ENCODE results near the gene NRXN3.

The NRXN3 gene

DNA sequence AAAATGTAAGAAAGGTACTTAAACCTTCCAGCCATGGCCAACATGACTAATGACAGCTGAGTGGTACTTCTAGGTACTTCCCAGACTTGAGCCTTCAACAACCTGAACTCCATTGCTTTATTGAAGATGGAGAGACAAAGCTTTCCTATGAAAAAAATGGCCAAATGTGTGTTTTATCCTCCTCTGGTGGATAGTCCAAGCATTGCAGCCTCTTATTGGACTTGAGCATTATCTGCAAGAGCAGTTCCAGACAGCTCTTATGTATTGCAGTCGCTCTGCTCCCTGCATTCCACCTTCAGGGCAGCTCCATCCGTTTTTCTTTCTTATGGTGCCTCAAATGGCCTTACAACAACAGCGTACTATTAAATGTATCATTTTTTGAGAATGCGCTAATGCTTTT lies 588.2 kb downstream of the NRXN3 start:
- H3K27ac ChIP-seq (ENCODE audit: low read depth, low read length, poor library complexity, severe bottlenecking), result no peak overlapping the region
- H3K9ac ChIP-seq (ENCODE audit: low read length), result no peak overlapping the region
- no peaks in the 10 kb centered on the region for H3K36me3 ChIP-seq (ENCODE audit: insufficient read depth, low read length)
- H2AFZ ChIP-seq (ENCODE audit: low read length), result no peak overlapping the region
- H4K20me1 ChIP-seq (ENCODE audit: insufficient read depth, low read length), result no peaks in the 10 kb centered on the region
- no peaks in the 10 kb centered on the region for H3F3A ChIP-seq (ENCODE audit: insufficient read depth, low read length)
- H3K27me3 ChIP-seq (ENCODE audit: insufficient read depth, low read length), result no peaks in the 10 kb centered on the region
- no peaks in the 10 kb centered on the region for H3K9me3 ChIP-seq (ENCODE audit: low read length)
- no peak overlapping the region for H3K4me2 ChIP-seq (ENCODE audit: low read length)
- H3K9me2 ChIP-seq (ENCODE audit: low read depth, low read length), result no peaks in the 10 kb centered on the region
- no peak overlapping the region for H3K4me3 ChIP-seq (ENCODE audit: low read depth, low read length, poor library complexity, severe bottlenecking)
- TF ChIP-seq EZH2 (IDR thresholded peaks at IDR 0.05; ENCODE audit: borderline replicate concordance, low read length), result no peak
- TF ChIP-seq, protein P1, sequence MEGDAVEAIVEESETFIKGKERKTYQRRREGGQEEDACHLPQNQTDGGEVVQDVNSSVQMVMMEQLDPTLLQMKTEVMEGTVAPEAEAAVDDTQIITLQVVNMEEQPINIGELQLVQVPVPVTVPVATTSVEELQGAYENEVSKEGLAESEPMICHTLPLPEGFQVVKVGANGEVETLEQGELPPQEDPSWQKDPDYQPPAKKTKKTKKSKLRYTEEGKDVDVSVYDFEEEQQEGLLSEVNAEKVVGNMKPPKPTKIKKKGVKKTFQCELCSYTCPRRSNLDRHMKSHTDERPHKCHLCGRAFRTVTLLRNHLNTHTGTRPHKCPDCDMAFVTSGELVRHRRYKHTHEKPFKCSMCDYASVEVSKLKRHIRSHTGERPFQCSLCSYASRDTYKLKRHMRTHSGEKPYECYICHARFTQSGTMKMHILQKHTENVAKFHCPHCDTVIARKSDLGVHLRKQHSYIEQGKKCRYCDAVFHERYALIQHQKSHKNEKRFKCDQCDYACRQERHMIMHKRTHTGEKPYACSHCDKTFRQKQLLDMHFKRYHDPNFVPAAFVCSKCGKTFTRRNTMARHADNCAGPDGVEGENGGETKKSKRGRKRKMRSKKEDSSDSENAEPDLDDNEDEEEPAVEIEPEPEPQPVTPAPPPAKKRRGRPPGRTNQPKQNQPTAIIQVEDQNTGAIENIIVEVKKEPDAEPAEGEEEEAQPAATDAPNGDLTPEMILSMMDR (IDR thresholded peaks at IDR 0.05; ENCODE audit: low read length), result peak; percentile 49
- H3K79me2 ChIP-seq (ENCODE audit: insufficient read depth, low read length), result no peaks in the 10 kb centered on the region
- no peaks in the 10 kb centered on the region for H3K4me1 ChIP-seq (ENCODE audit: insufficient read depth, low read length, severe bottlenecking)

DNA sequence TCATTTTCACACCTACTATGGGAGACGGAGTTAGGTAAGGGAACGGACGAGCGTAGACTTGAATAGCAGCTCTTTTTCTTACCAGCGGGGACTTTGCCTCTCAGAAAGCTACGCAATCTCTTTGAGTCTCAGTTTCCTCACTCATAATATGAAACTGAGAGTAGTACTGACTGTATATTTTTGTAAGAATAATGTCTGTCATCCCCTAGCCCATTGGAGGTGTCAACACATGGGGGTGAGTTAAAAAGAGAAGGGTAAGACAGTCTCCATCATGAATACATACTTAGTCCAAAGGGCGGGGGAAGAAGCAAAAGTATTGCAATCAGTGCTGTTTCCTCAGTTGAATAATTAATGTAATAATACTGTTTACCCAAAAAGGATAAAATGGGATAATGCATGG lies 592.2 kb downstream of the NRXN3 start:
- Histone ChIP-seq H3K9me3 (ENCODE audit: low read length) (no peaks in the 10 kb centered on the region), H3K4me1 (ENCODE audit: insufficient read depth, low read length, severe bottlenecking) (no peaks in the 10 kb centered on the region), H4K20me1 (ENCODE audit: insufficient read depth, low read length) (no peaks in the 10 kb centered on the region), H3K36me3 (ENCODE audit: insufficient read depth, low read length) (no peaks in the 10 kb centered on the region), H3F3A (ENCODE audit: insufficient read depth, low read length) (no peaks in the 10 kb centered on the region), H3K27ac (ENCODE audit: low read depth, low read length, poor library complexity, severe bottlenecking) (no peak overlapping the region), H3K9me2 (ENCODE audit: low read depth, low read length) (no peaks in the 10 kb centered on the region), H3K9ac (ENCODE audit: low read length) (no peak overlapping the region), H2AFZ (ENCODE audit: low read length) (no peak overlapping the region), H3K79me2 (ENCODE audit: insufficient read depth, low read length) (no peaks in the 10 kb centered on the region), H3K4me3 (ENCODE audit: low read depth, low read length, poor library complexity, severe bottlenecking) (no peak overlapping the region), H3K4me2 (ENCODE audit: low read length) (no peak overlapping the region), H3K27me3 (ENCODE audit: insufficient read depth, low read length) (no peaks in the 10 kb centered on the region)
- TF ChIP-seq EZH2 (IDR thresholded peaks at IDR 0.05; ENCODE audit: borderline replicate concordance, low read length), result no peak
- TF ChIP-seq, protein P1 (IDR thresholded peaks at IDR 0.05; ENCODE audit: low read length), result no peak

DNA sequence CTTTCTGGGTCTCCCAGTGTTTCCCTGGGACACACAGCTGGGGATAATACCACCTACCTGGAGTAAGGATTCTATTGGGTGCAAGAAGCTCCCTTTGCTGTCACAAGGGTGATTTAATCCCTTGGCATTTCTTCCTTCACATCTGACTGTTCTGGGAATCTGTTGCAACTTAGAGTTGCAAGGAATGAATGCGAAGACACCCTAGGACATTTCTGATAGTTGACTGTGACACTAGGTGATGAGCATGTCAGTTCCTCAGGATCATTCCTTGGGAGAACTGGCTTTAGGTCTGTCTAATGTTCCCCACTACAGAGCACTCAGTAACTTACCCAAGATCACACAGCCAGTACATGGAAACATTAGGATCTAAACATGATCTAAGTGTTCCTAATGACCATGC lies 593.6 kb downstream of the NRXN3 start:
- H3K79me2 ChIP-seq (ENCODE audit: insufficient read depth, low read length), result no peaks in the 10 kb centered on the region
- no peaks in the 10 kb centered on the region for H3K9me3 ChIP-seq (ENCODE audit: low read length)
- H4K20me1 ChIP-seq (ENCODE audit: insufficient read depth, low read length), result no peaks in the 10 kb centered on the region
- no peaks in the 10 kb centered on the region for H3F3A ChIP-seq (ENCODE audit: insufficient read depth, low read length)
- no peak overlapping the region for H3K9ac ChIP-seq (ENCODE audit: low read length)
- H3K9me2 ChIP-seq (ENCODE audit: low read depth, low read length), result no peaks in the 10 kb centered on the region
- no peak overlapping the region for H3K4me2 ChIP-seq (ENCODE audit: low read length)
- H3K4me3 ChIP-seq (ENCODE audit: low read depth, low read length, poor library complexity, severe bottlenecking), result no peak overlapping the region
- no peak overlapping the region for H3K27ac ChIP-seq (ENCODE audit: low read depth, low read length, poor library complexity, severe bottlenecking)
- H2AFZ ChIP-seq (ENCODE audit: low read length), result no peak overlapping the region
- no peaks in the 10 kb centered on the region for H3K4me1 ChIP-seq (ENCODE audit: insufficient read depth, low read length, severe bottlenecking)
- TF ChIP-seq, protein P1 (IDR thresholded peaks at IDR 0.05; ENCODE audit: low read length), result no peak
- TF ChIP-seq EZH2 (IDR thresholded peaks at IDR 0.05; ENCODE audit: borderline replicate concordance, low read length), result no peak
- no peaks in the 10 kb centered on the region for H3K27me3 ChIP-seq (ENCODE audit: insufficient read depth, low read length)
- H3K36me3 ChIP-seq (ENCODE audit: insufficient read depth, low read length), result no peaks in the 10 kb centered on the region

Data from OCI-LY1 (cell line).